SHP77 (cell line): ENCODE data around the gene YTHDC2.

ENCODE experiments used
- DNase-seq, 2 experiments: peaks; one replicate each; lab custom pipeline; 2025; lab: John Stamatoyannopoulos, UW

YTHDC2 gene

GRCh38 chr5:113520429-113520828 lies 6.9 kb downstream of the YTHDC2 start:
- no peak for DNase-seq

GRCh38 chr5:113520899-113521298 lies 7.4 kb downstream of the YTHDC2 start:
- no peak for DNase-seq

- DNase-seq, result no peak
Observed at GRCh38 chr5:113523168-113523567, 9.7 kb downstream of the YTHDC2 start.

- no peak for DNase-seq
Observed at GRCh38 chr5:113524927-113525326, 11.4 kb downstream of the YTHDC2 start.

- DNase-seq, result no peak
Observed at GRCh38 chr5:113526421-113526820, 12.9 kb downstream of the YTHDC2 start.

GRCh38 chr5:113527746-113528145 lies 14.3 kb downstream of the YTHDC2 start:
- no peak for DNase-seq

- DNase-seq, result no peak
Observed at GRCh38 chr5:113531481-113532159, 18.1 kb downstream of the YTHDC2 start.

GRCh38 chr5:113538313-113538712 lies 24.8 kb downstream of the YTHDC2 start:
- no peak for DNase-seq

GRCh38 chr5:113546703-113547183 lies 33.2 kb downstream of the YTHDC2 start:
- DNase-seq, result no peak

GRCh38 chr5:113548396-113548795 lies 34.9 kb downstream of the YTHDC2 start:
- no peak for DNase-seq

GRCh38 chr5:113552137-113552536 lies 38.6 kb downstream of the YTHDC2 start:
- DNase-seq, result no peak

GRCh38 chr5:113552620-113553019 lies 39.1 kb downstream of the YTHDC2 start:
- no peak for DNase-seq

- DNase-seq, result no peak
Observed at GRCh38 chr5:113562828-113563400, 49.4 kb downstream of the YTHDC2 start.

GRCh38 chr5:113569396-113569795 lies 55.9 kb downstream of the YTHDC2 start:
- DNase-seq, result no peak

- DNase-seq, result no peak
Observed at GRCh38 chr5:113572716-113573115, 59.2 kb downstream of the YTHDC2 start.

GRCh38 chr5:113574417-113574816 lies 60.9 kb downstream of the YTHDC2 start:
- no peak for DNase-seq

- DNase-seq, result no peak
Observed at GRCh38 chr5:113575074-113575473, 61.6 kb downstream of the YTHDC2 start.

GRCh38 chr5:113578091-113578490 lies 64.6 kb downstream of the YTHDC2 start:
- DNase-seq, result no peak

GRCh38 chr5:113581388-113581787 lies 67.9 kb downstream of the YTHDC2 start:
- no peak for DNase-seq

- DNase-seq, result no peak
Observed at GRCh38 chr5:113598150-113598549, 84.7 kb downstream of the YTHDC2 start.

- DNase-seq, result no peak
Observed at GRCh38 chr5:113598926-113599325, 85.4 kb downstream of the YTHDC2 start.

GRCh38 chr5:113600255-113600905 lies 86.9 kb downstream of the YTHDC2 start:
- DNase-seq, result no peak

- DNase-seq, result no peak
Observed at GRCh38 chr5:113601423-113601822, 87.9 kb downstream of the YTHDC2 start.
